NOMO-1 treated with dmso at 0.1 percent for 144 hours (cell line): ENCODE measurements around the gene MROH2A.

Experiments
- DNase-seq: peaks from one replicate; lab custom pipeline; 2025; ENCODE audit not compliant: unreplicated experiment; lab: John Stamatoyannopoulos, UW

The MROH2A gene

GRCh38 chr2:233853883-233854240, 75.7 kb downstream of the MROH2A start:
- DNase-seq = no peak

- DNase-seq = peak; percentile 95
Observed at GRCh38 chr2:233854241-233854981, 76.3 kb downstream of the MROH2A start, which contains the start of gene HJURP. Gene HJURP (minus strand): TSS chr2:233854535. CDS start chr2:233854500, 35 bp downstream.

GRCh38 chr2:233855345-233855744, 77.2 kb downstream of the MROH2A start:
- DNase-seq = no peak

DNA sequence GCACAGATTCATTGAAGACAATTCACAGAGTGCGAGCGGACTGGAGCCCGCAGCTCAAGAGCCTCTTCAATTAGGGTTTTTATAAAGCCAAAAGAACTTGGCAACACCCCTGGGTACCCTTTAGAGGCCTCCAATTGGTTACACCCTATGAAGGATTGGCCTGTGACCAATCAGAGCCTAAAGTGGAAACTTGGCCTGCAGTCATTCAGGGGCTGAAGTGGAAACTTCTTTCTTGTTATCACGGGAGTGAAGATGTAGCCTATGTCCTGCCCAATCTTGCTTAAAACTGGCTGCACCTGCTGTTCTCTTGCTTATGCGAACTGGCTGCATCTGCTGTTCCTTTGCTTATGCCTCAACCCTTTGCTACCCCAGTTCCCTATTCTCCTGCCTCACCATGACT, 78.1 kb downstream of the MROH2A start:
- no peak for DNase-seq

GRCh38 chr2:233857511-233858141, 79.5 kb downstream of the MROH2A start:
- DNase-seq = peak; percentile 17

DNA sequence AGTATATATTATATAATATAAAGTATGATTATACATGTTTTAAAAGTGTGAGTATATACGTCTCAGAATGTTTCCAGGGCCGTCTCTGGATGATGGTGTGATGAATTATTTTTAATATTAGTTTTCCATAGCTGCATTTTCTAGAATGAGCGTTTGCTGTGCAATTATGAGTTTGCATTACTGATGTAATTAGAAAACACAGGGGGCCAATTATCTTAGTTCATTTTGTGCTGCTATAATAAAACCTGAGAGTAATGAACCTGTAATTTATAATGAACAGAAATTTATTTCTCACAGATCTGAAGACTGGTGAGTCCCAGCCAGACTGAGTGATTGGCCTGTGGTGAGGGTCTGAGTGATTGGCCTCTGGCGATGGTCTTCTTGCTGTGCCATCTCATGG, 80.2 kb downstream of the MROH2A start:
- no peak for DNase-seq

DNA sequence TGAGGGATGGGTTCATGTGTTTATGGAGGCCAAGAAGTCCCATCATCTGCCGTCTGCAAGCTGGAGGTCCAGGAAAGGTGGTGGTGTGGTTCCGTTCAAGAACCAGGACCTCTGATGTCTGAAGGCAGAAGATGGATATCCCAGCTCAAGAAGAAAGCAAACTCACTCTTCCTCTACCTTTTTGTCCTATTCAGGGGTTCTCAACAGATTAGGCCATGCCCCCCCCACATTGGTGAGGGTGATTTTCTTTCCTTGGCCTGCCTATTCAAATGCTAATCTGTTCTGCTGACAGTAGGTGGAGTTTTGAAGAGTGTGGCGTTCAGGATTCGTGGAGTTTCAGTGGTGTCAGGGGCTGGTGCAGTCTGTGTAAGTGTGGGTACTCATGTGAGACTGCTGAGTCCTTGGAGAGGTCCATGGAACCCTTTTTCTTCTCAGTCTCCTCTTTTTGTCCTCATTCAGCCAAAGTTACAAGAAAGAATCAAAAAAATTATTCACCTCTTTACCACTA, 84.2 kb downstream of the MROH2A start:
- no peak for DNase-seq

DNA sequence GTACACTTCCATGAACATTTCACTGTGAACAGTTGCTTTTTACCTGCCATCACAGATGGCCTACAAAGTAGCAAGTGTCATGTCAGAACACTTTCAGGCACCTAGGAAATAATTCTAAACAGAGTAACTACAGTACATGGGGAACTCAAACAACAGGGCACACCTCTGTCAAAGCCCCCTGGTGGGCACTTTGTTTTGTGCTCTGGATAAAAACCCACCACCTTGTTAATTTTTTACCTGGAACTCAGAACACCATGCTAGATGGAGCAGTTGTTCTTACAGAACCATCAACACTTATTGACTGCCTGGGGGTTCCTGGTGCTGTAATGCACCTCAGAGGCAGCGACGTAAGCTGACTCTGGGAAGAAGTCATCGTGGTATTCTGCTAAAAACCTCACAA, 87.7 kb downstream of the MROH2A start:
- no peak for DNase-seq

GRCh38 chr2:233866479-233866878, 88.3 kb downstream of the MROH2A start:
- DNase-seq = no peak

- no peak for DNase-seq
Observed at GRCh38 chr2:233867993-233868532, 89.9 kb downstream of the MROH2A start, which contains the start of gene MSL3B. Gene MSL3B (minus strand): TSS chr2:233868386.

GRCh38 chr2:233871432-233871831, 93.3 kb downstream of the MROH2A start:
- DNase-seq = no peak

- peak; percentile 80 for DNase-seq
Observed at GRCh38 chr2:233872125-233872524, 94.0 kb downstream of the MROH2A start.

DNA sequence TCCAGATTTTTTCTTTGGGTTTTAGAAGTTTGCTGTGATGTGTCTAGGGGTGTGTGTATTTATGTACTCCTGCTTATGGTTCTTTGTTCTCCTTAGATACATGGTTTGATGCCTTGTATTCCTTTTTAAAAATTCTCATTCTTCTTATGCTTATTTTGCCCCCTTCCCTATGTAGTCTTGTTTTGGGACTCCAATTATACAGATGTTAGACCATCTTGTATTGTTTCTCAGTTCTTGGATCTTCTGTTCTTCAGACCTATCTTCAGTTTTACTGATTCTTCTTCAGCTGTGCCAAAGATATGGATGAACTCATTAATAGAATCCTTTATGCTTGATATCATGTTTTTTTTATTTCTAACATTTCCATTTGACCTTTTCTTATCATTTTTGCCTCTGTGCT, 104.2 kb downstream of the MROH2A start:
- no peak for DNase-seq
